SJCRH30 (cell line): ENCODE measurements around the gene ARHGEF37. TPM values are rescaled to one million over a fixed set of nuclear protein-coding genes. Genes with fewer than 3 reads are reported as not detected.
"Not testable (repeated sequence)": the region's sequence is repeated elsewhere in the genome, so short reads cannot be mapped to it uniquely, and the experiment has no call there.

Experiments
- DNase-seq, 2 experiments: peaks; one replicate each; pipeline ENCODE4 v3.0.0-alpha.2; 2015 to 2020
- H3K27ac ChIP-seq: fragments of 250-450 bp; sonication (Bioruptor Pico); 2 replicates; pipeline ENCODE4 v1.5.1; 2020; ENCODE audit warnings: mild to moderate bottlenecking, moderate library complexity
- H3K27me3 ChIP-seq: fragments of 250-450 bp; sonication (Bioruptor Pico); 2 replicates; pipeline ENCODE4 v1.5.1; 2020; ENCODE audit warnings: mild to moderate bottlenecking, moderate library complexity
- H3K36me3 ChIP-seq: fragments of 250-450 bp; sonication (Bioruptor Pico); 2 replicates; pipeline ENCODE4 v1.5.1; 2020; ENCODE audit warnings: mild to moderate bottlenecking, moderate library complexity
- H3K4me1 ChIP-seq: fragments of 250-450 bp; sonication (Bioruptor Pico); 2 replicates; pipeline ENCODE4 v1.5.1; 2020; ENCODE audit warnings: mild to moderate bottlenecking, moderate library complexity
- H3K4me3 ChIP-seq: fragments of 250-450 bp; sonication (Bioruptor Pico); 2 replicates; pipeline ENCODE4 v1.5.1; 2020; ENCODE audit warnings: mild to moderate bottlenecking, moderate library complexity
- H3K9me3 ChIP-seq: fragments of 250-450 bp; sonication (Bioruptor Pico); replicated peaks from 2 replicates; pipeline ENCODE4 v1.5.1; 2020; ENCODE audit warnings: mild to moderate bottlenecking, moderate library complexity
- total RNA-seq: library from RNA; depleted of rRNA; stranded (reverse); fragments of >200 nt; shearing (Covaris generic); gene quantifications from 2 replicates; pipeline ENCODE4 v1.2.3, GENCODE V29; 2014

The ARHGEF37 gene
- total RNA-seq, 1 experiment from 2014 or later = 0.38 TPM

GRCh38 chr5:149551227-149552037, 29.9 kb upstream of the ARHGEF37 start, which contains the start of gene CSNK1A1:
TSS of gene CSNK1A1 (minus strand) at chr5:149551439. CDS start at chr5:149550964, 475 bp downstream.
- DNase-seq = peak; percentile 98 to 99
- Histone ChIP-seq H3K4me1 (peaks cover 2% of the 10 kb centered on the region; the same call in 1 of the 2 replicates), H3K27ac (peak within 1 kb of the TSS; percentile 91), H3K36me3 (peaks cover 39% of the 10 kb centered on the region), H3K9me3 (no peaks in the 10 kb centered on the region), H3K4me3 (peak within 1 kb of the TSS; percentile 99), H3K27me3 (no peaks in the 10 kb centered on the region)

- Histone ChIP-seq H3K4me1 (peaks cover 2% of the 10 kb centered on the region; the same call in 1 of the 2 replicates), H3K4me3 (peak overlapping the region; percentile 99), H3K9me3 (no peaks in the 10 kb centered on the region), H3K27ac (peak overlapping the region; percentile 91), H3K27me3 (no peaks in the 10 kb centered on the region), H3K36me3 (peaks cover 33% of the 10 kb centered on the region)
- no peak for DNase-seq
Measured at GRCh38 chr5:149552038-149552494, 29.2 kb upstream of the ARHGEF37 start.

- Histone ChIP-seq H3K9me3 (no peaks in the 10 kb centered on the region), H3K27me3 (no peaks in the 10 kb centered on the region), H3K27ac (no peak overlapping the region), H3K36me3 (peaks cover 27% of the 10 kb centered on the region), H3K4me1 (peaks cover 2% of the 10 kb centered on the region; the same call in 1 of the 2 replicates), H3K4me3 (no peak overlapping the region)
- DNase-seq = no peak
Measured at GRCh38 chr5:149552553-149553160, 28.6 kb upstream of the ARHGEF37 start.

- Histone ChIP-seq H3K4me3 (no peak overlapping the region), H3K9me3 (no peaks in the 10 kb centered on the region), H3K36me3 (no peaks in the 10 kb centered on the region), H3K27me3 (no peaks in the 10 kb centered on the region), H3K27ac (no peak overlapping the region), H3K4me1 (peaks cover 17% of the 10 kb centered on the region)
- DNase-seq = no peak
Measured at GRCh38 chr5:149559706-149560105, 21.6 kb upstream of the ARHGEF37 start.

GRCh38 chr5:149561848-149562247, 19.4 kb upstream of the ARHGEF37 start:
- H3K27ac ChIP-seq = peak overlapping the region; percentile 60
- H3K36me3 ChIP-seq = no peaks in the 10 kb centered on the region
- peak; percentile 53 to 79 for DNase-seq
- H3K4me1 ChIP-seq = peaks cover 17% of the 10 kb centered on the region
- peak overlapping the region; percentile 39 for H3K4me3 ChIP-seq
- H3K27me3 ChIP-seq = no peaks in the 10 kb centered on the region
- no peaks in the 10 kb centered on the region for H3K9me3 ChIP-seq

- DNase-seq = no peak
- Histone ChIP-seq H3K36me3 (no peaks in the 10 kb centered on the region), H3K4me3 (no peak overlapping the region), H3K9me3 (no peaks in the 10 kb centered on the region), H3K4me1 (peaks cover 17% of the 10 kb centered on the region), H3K27me3 (no peaks in the 10 kb centered on the region), H3K27ac (no peak overlapping the region)
Measured at GRCh38 chr5:149563466-149563865, 17.8 kb upstream of the ARHGEF37 start.

- H3K4me3 ChIP-seq, H3K9me3 ChIP-seq, H3K36me3 ChIP-seq, H3K27ac ChIP-seq, H3K27me3 ChIP-seq: not testable (repeated sequence)
- peak; percentile 42 to 84 for DNase-seq
- peaks cover 17% of the 10 kb centered on the region for H3K4me1 ChIP-seq
Measured at GRCh38 chr5:149564542-149565140, 16.7 kb upstream of the ARHGEF37 start.

- Histone ChIP-seq H3K27ac (no peak overlapping the region), H3K27me3 (no peaks in the 10 kb centered on the region), H3K4me1 (peaks cover 8% of the 10 kb centered on the region), H3K4me3 (no peak overlapping the region), H3K9me3 (no peaks in the 10 kb centered on the region), H3K36me3 (no peaks in the 10 kb centered on the region)
- DNase-seq = no peak
Measured at GRCh38 chr5:149567226-149567625, 14.1 kb upstream of the ARHGEF37 start.

GRCh38 chr5:149572170-149572569, 9.1 kb upstream of the ARHGEF37 start:
- Histone ChIP-seq H3K27me3 (no peaks in the 10 kb centered on the region), H3K27ac (no peak overlapping the region), H3K9me3 (no peaks in the 10 kb centered on the region), H3K4me3 (no peak overlapping the region), H3K36me3 (no peaks in the 10 kb centered on the region), H3K4me1 (no peaks in the 10 kb centered on the region)
- no peak for DNase-seq

GRCh38 chr5:149572576-149573231, 8.6 kb upstream of the ARHGEF37 start:
- no peaks in the 10 kb centered on the region for H3K27me3 ChIP-seq
- no peak for DNase-seq
- no peaks in the 10 kb centered on the region for H3K9me3 ChIP-seq
- no peaks in the 10 kb centered on the region for H3K4me1 ChIP-seq
- H3K36me3 ChIP-seq = no peaks in the 10 kb centered on the region
- H3K27ac ChIP-seq = no peak overlapping the region
- H3K4me3 ChIP-seq = no peak overlapping the region

GRCh38 chr5:149575131-149575530, 6.2 kb upstream of the ARHGEF37 start:
- no peaks in the 10 kb centered on the region for H3K4me1 ChIP-seq

GRCh38 chr5:149576021-149576420, 5.3 kb upstream of the ARHGEF37 start:
- Histone ChIP-seq H3K27me3 (no peaks in the 10 kb centered on the region), H3K27ac (no peak overlapping the region), H3K36me3 (no peaks in the 10 kb centered on the region), H3K4me1 (no peaks in the 10 kb centered on the region), H3K9me3 (no peaks in the 10 kb centered on the region), H3K4me3 (no peak overlapping the region)
- no peak for DNase-seq

More at GRCh38 chr5:149575131-149575530, 6.2 kb upstream of the ARHGEF37 start:
- Histone ChIP-seq H3K27ac (no peak overlapping the region), H3K36me3 (no peaks in the 10 kb centered on the region), H3K4me3 (no peak overlapping the region), H3K9me3 (no peaks in the 10 kb centered on the region), H3K27me3 (no peaks in the 10 kb centered on the region)
- DNase-seq = no peak

- no peak overlapping the region for H3K4me3 ChIP-seq
- H3K27me3 ChIP-seq = no peaks in the 10 kb centered on the region
- peaks cover 11% of the 10 kb centered on the region for H3K4me1 ChIP-seq
- no peak for DNase-seq
- no peaks in the 10 kb centered on the region for H3K9me3 ChIP-seq
- H3K36me3 ChIP-seq = no peaks in the 10 kb centered on the region
- no peak overlapping the region for H3K27ac ChIP-seq
Measured at GRCh38 chr5:149578896-149579295, 2.4 kb upstream of the ARHGEF37 start.

- Histone ChIP-seq H3K27ac (no peak overlapping the region), H3K27me3 (no peaks in the 10 kb centered on the region), H3K4me3 (peak overlapping the region; percentile 55), H3K36me3 (no peaks in the 10 kb centered on the region), H3K4me1 (peaks cover 20% of the 10 kb centered on the region), H3K9me3 (no peaks in the 10 kb centered on the region)
- no peak for DNase-seq
Measured at GRCh38 chr5:149580808-149581191, 498 bp upstream of the ARHGEF37 start.
